ENCODE measurements around the gene SH3D19. TPM values are rescaled to one million over a fixed set of nuclear protein-coding genes. Genes with fewer than 3 reads are reported as not detected.
A peak's percentile ranks its signal among the peaks of the same experiment; 100 is the strongest.

SH3D19 gene
- total RNA-seq, 4 donors from 2014 or later: 159 to 295 (median 224) TPM

- no peaks in the 10 kb centered on the region for H3K27me3 ChIP-seq
- no peaks in the 10 kb centered on the region for H3K4me1 ChIP-seq
- H3K36me3 ChIP-seq: no peaks in the 10 kb centered on the region
- H3K4me3 ChIP-seq: no peak overlapping the region
- no peak for DNase-seq
- TF ChIP-seq CTCF (IDR thresholded peaks at IDR 0.05) (no peak), POLR2A (IDR thresholded peaks at IDR 0.05) (no peak)
- no peak overlapping the region for H3K27ac ChIP-seq
- no peaks in the 10 kb centered on the region for H3K9me3 ChIP-seq
Measured at GRCh38 chr4:151248519-151248918, 76.9 kb downstream of the SH3D19 start.

DNA sequence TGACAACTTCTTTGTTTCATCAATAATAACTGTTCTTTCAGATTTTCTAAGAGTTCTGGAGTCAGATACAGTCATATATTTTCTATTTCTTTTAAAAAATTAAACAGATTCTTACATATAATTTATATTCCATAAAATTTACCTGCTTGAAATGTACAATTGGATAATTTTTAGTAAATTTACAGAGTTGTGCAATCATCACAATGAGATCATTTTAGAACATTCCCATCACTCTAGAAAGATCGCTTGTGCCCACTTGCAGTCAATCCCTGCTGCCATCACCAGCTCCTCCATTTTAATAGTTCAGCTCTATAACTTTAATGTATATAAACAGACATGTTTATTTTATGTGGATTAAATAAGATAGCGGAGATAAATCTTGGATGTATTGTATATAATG is 78.0 kb downstream of the SH3D19 start:
- Histone ChIP-seq H3K4me1 (no peaks in the 10 kb centered on the region), H3K9me3 (no peaks in the 10 kb centered on the region), H3K27ac (no peak overlapping the region), H3K27me3 (no peaks in the 10 kb centered on the region), H3K36me3 (no peaks in the 10 kb centered on the region), H3K4me3 (no peak overlapping the region)
- DNase-seq: no peak
- no peak for TF ChIP-seq CTCF (IDR thresholded peaks at IDR 0.05)
- no peak for TF ChIP-seq POLR2A (IDR thresholded peaks at IDR 0.05)

GRCh38 chr4:151246742-151247141 is 78.7 kb downstream of the SH3D19 start:
- TF ChIP-seq CTCF (IDR thresholded peaks at IDR 0.05) (no peak), POLR2A (IDR thresholded peaks at IDR 0.05) (no peak)
- Histone ChIP-seq H3K27ac (no peak overlapping the region), H3K4me1 (no peaks in the 10 kb centered on the region), H3K36me3 (no peaks in the 10 kb centered on the region), H3K27me3 (no peaks in the 10 kb centered on the region), H3K9me3 (no peaks in the 10 kb centered on the region), H3K4me3 (no peak overlapping the region)
- DNase-seq: no peak

DNA sequence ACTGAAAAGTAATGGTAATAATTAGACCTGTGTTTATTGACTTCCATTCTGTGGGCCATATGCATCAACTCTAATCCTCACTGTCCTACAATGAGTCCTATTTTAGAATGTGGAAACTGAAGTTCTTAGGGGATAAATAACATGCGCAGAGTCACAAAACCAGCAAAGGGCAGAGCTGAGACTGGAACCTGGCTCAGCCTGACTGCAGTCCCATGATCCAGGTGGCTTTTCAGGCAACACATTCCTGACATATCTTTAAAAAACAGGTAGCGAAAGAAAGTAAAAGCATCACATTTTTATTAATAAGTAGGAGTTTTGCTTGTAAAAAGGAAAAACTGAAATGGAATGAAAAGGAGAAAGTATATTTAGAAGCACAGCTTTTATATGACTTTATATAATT is 83.1 kb downstream of the SH3D19 start:
- H3K4me1 ChIP-seq: peaks cover 0 to 6% (median 0%) of the 10 kb centered on the region in 4 donors
- H3K4me3 ChIP-seq: no peak overlapping the region
- TF ChIP-seq CTCF (IDR thresholded peaks at IDR 0.05) (no peak), POLR2A (IDR thresholded peaks at IDR 0.05) (no peak)
- no peaks in the 10 kb centered on the region for H3K9me3 ChIP-seq
- H3K36me3 ChIP-seq: no peaks in the 10 kb centered on the region
- no peaks in the 10 kb centered on the region for H3K27me3 ChIP-seq
- no peak for DNase-seq
- H3K27ac ChIP-seq: no peak overlapping the region

DNA sequence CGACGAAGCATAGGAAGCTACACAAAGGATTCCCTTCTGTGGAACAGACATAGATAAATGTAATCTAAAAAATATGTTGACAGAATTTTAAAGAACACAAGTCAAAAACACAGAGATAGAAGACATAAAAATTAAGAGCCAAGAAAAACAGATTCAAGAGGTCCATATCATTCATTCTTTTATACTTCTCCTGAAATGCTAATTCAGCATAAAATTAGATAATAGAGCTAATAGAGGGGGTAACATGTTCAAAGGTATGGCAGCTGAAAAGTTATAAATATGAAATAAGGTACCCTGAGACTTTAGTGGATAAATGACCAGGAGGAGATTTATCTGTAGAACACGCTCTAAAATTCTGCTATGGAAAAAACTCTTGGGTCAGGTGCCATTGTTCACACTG is 85.8 kb downstream of the SH3D19 start:
- H3K27me3 ChIP-seq: no peaks in the 10 kb centered on the region
- peaks cover 0 to 6% (median 0%) of the 10 kb centered on the region in 4 donors for H3K4me1 ChIP-seq
- H3K36me3 ChIP-seq: no peaks in the 10 kb centered on the region
- no peak for DNase-seq
- H3K9me3 ChIP-seq: no peaks in the 10 kb centered on the region
- TF ChIP-seq POLR2A (IDR thresholded peaks at IDR 0.05): no peak
- TF ChIP-seq CTCF (IDR thresholded peaks at IDR 0.05): no peak
- H3K4me3 ChIP-seq: no peak overlapping the region
- H3K27ac ChIP-seq: no peak overlapping the region

GRCh38 chr4:151238477-151238876 is 86.9 kb downstream of the SH3D19 start:
- no peak overlapping the region for H3K27ac ChIP-seq

More at GRCh38 chr4:151238477-151238876, 86.9 kb downstream of the SH3D19 start:
- Histone ChIP-seq H3K27me3 (no peaks in the 10 kb centered on the region), H3K4me1 (peaks cover 0 to 6% (median 0%) of the 10 kb centered on the region in 4 donors), H3K36me3 (no peaks in the 10 kb centered on the region), H3K9me3 (no peaks in the 10 kb centered on the region), H3K4me3 (no peak overlapping the region)
- no peak for DNase-seq
- TF ChIP-seq POLR2A (IDR thresholded peaks at IDR 0.05): no peak
- TF ChIP-seq CTCF (IDR thresholded peaks at IDR 0.05): peak in 2 of 6 experiments; percentile 20 to 29

All from Peyer's patch (tissue), 4 donors.